Astrocyte (in vitro differentiated cells and primary cell): ENCODE results near the gene RPLP2. TPM values are rescaled to one million over a fixed set of nuclear protein-coding genes. Genes with fewer than 3 reads are reported as not detected.

ENCODE experiments used
- DNase-seq: peaks from one replicate; pipeline ENCODE4 v3.0.0-alpha.2; 2010; ENCODE audit warnings: low read depth
- FAIRE-seq: peaks from 2 replicates; lab custom pipeline; 2011; peaks lifted over from hg19 to GRCh38; lab: Jason Lieb, UNC
- H2AFZ ChIP-seq: 2 replicates; pipeline ENCODE4 v1.6.0; 2012; ENCODE audit warnings: low read depth, low read length, inconsistent platforms
- H3K27ac ChIP-seq: 2 replicates; pipeline ENCODE4 v1.5.1; 2011; ENCODE audit warnings: low read depth, low read length, inconsistent platforms
- H3K27me3 ChIP-seq: 2 replicates; pipeline ENCODE4 v1.6.0; 2011; ENCODE audit warnings: low read length, inconsistent platforms; ENCODE audit not compliant: insufficient read depth
- H3K36me3 ChIP-seq: 2 replicates; pipeline ENCODE4 v1.5.1; 2011; ENCODE audit warnings: low read length, inconsistent platforms; ENCODE audit not compliant: insufficient read depth
- H3K4me1 ChIP-seq: 2 replicates; pipeline ENCODE4 v1.5.1; 2011; ENCODE audit warnings: low read length, inconsistent platforms; ENCODE audit not compliant: insufficient read depth
- H3K4me2 ChIP-seq: 2 replicates; pipeline ENCODE4 v1.6.0; 2012; ENCODE audit warnings: low read length, inconsistent platforms
- H3K4me3 ChIP-seq: 2 replicates; pipeline ENCODE4 v1.5.1; 2011; ENCODE audit warnings: low read depth, mild to moderate bottlenecking, low read length, inconsistent platforms; ENCODE audit not compliant: insufficient read depth
- H3K79me2 ChIP-seq: 2 replicates; pipeline ENCODE4 v1.6.0; 2012; ENCODE audit warnings: mild to moderate bottlenecking, low read length, inconsistent platforms; ENCODE audit not compliant: insufficient read depth
- H3K9ac ChIP-seq: 2 replicates; pipeline ENCODE4 v1.6.0; 2012; ENCODE audit warnings: mild to moderate bottlenecking, low read length, inconsistent platforms
- H3K9me3 ChIP-seq: 2 replicates; pipeline ENCODE4 v1.5.1; 2012; ENCODE audit warnings: low read depth, mild to moderate bottlenecking, low read length, inconsistent platforms; ENCODE audit not compliant: insufficient read depth
- H4K20me1 ChIP-seq: 2 replicates; pipeline ENCODE4 v1.6.0; 2012; ENCODE audit warnings: low read length, inconsistent platforms; ENCODE audit not compliant: insufficient read depth
- H3K27ac Mint-ChIP-seq: one replicate; pipeline ENCODE4 v1.8.0; 2021; ENCODE audit warnings: mild to moderate bottlenecking, mixed read lengths; ENCODE audit not compliant: unreplicated experiment
- H3K27me3 Mint-ChIP-seq: one replicate; pipeline ENCODE4 v1.8.0; 2021; ENCODE audit warnings: low read depth, mixed read lengths; ENCODE audit not compliant: unreplicated experiment
- H3K36me3 Mint-ChIP-seq: one replicate; pipeline ENCODE4 v1.8.0; 2021; ENCODE audit warnings: low read depth, mixed read lengths; ENCODE audit not compliant: unreplicated experiment
- H3K4me1 Mint-ChIP-seq: one replicate; pipeline ENCODE4 v1.8.0; 2021; ENCODE audit warnings: low read depth, mixed read lengths; ENCODE audit not compliant: unreplicated experiment
- H3K4me3 Mint-ChIP-seq: one replicate; pipeline ENCODE4 v1.8.0; 2021; ENCODE audit warnings: mild to moderate bottlenecking, moderate library complexity, mixed read lengths; ENCODE audit not compliant: unreplicated experiment
- H3K9me3 Mint-ChIP-seq: one replicate; pipeline ENCODE4 v1.8.0; 2021; ENCODE audit warnings: mild to moderate bottlenecking, mixed read lengths; ENCODE audit not compliant: unreplicated experiment
- CTCF ChIP-seq: IDR thresholded peaks from 2 replicates; pipeline ENCODE4 v1.5.1; 2011; ENCODE audit warnings: low read depth, mild to moderate bottlenecking, inconsistent platforms, low read length, moderate library complexity; ENCODE audit not compliant: insufficient read depth
- EZH2 ChIP-seq: IDR thresholded peaks from 2 replicates; pipeline ENCODE4 v1.6.1; 2012; ENCODE audit warnings: mild to moderate bottlenecking, low read length, inconsistent platforms; ENCODE audit not compliant: insufficient read depth
- total RNA-seq: library from RNA; stranded (reverse); gene quantifications from 2 replicates; pipeline ENCODE4 v1.2.1, GENCODE V29; 2021

RPLP2 gene
- total RNA-seq, 1 donor from 2014 or later: 1,666 TPM

GRCh38 chr11:833114-833791 is 23.5 kb downstream of the RPLP2 start:
- Histone ChIP-seq H3K4me1 (peaks cover 68% of the 10 kb centered on the region), H3K27ac (peak overlapping the region; percentile 79), H4K20me1 (peaks cover 65% of the 10 kb centered on the region), H2AFZ (no peak overlapping the region), H3K4me2 (peak overlapping the region; percentile 98), H3K9ac (peak overlapping the region; percentile 92), H3K79me2 (peaks cover 53% of the 10 kb centered on the region), H3K9me3 (no peaks in the 10 kb centered on the region), H3K27me3 (no peaks in the 10 kb centered on the region), H3K4me3 (peak overlapping the region; percentile 86), H3K36me3 (peaks cover 3% of the 10 kb centered on the region)
- TF ChIP-seq EZH2: no peak
- no peak for TF ChIP-seq CTCF
- peaks cover 8% of the 10 kb centered on the region for H3K4me1 Mint-ChIP-seq
- H3K27ac Mint-ChIP-seq: peak overlapping the region; percentile 98
- no peaks in the 10 kb centered on the region for H3K9me3 Mint-ChIP-seq
- FAIRE-seq (no peak), DNase-seq (no peak)
- no peaks in the 10 kb centered on the region for H3K36me3 Mint-ChIP-seq
- H3K4me3 Mint-ChIP-seq: peak overlapping the region; percentile 91
- H3K27me3 Mint-ChIP-seq: peaks cover 1% of the 10 kb centered on the region

GRCh38 chr11:833849-834311 is 24.1 kb downstream of the RPLP2 start:
- no peak for DNase-seq
- Mint-ChIP-seq H3K36me3 (no peaks in the 10 kb centered on the region), H3K27me3 (peaks cover 1% of the 10 kb centered on the region), H3K4me1 (peaks cover 12% of the 10 kb centered on the region), H3K27ac (peak overlapping the region; percentile 98), H3K9me3 (no peaks in the 10 kb centered on the region), H3K4me3 (peak overlapping the region; percentile 91)
- no peaks in the 10 kb centered on the region for H3K27me3 ChIP-seq
- no peak for FAIRE-seq
- peak overlapping the region; percentile 79 for H3K27ac ChIP-seq
- peaks cover 71% of the 10 kb centered on the region for H4K20me1 ChIP-seq
- H3K4me3 ChIP-seq: peak overlapping the region; percentile 86
- TF ChIP-seq EZH2: no peak
- TF ChIP-seq CTCF: no peak
- H2AFZ ChIP-seq: no peak overlapping the region
- peaks cover 64% of the 10 kb centered on the region for H3K4me1 ChIP-seq
- peak overlapping the region; percentile 98 for H3K4me2 ChIP-seq
- peak overlapping the region; percentile 92 for H3K9ac ChIP-seq
- H3K9me3 ChIP-seq: no peaks in the 10 kb centered on the region
- H3K36me3 ChIP-seq: peaks cover 7% of the 10 kb centered on the region
- H3K79me2 ChIP-seq: peaks cover 59% of the 10 kb centered on the region
